GM18508 (cell line): Measurements from ENCODE around the gene TBC1D32.

Experiments
- ATAC-seq: cut with Tn5 transposase; IDR thresholded peaks from one replicate; pipeline ENCODE4 v1.9.1; 2021; ENCODE audit warnings: moderate number of reproducible peaks; ENCODE audit not compliant: insufficient read depth, unreplicated experiment

TBC1D32 gene

GRCh38 chr6:121040831-121041230 lies 293.4 kb downstream of the TBC1D32 start:
- ATAC-seq, result no peak

GRCh38 chr6:121033091-121033490 lies 301.2 kb downstream of the TBC1D32 start:
- ATAC-seq, result no peak

- ATAC-seq, result no peak
Measured at GRCh38 chr6:121032268-121033006, 301.8 kb downstream of the TBC1D32 start.
